DND-41 (cell line): ENCODE data around the gene DHX30.

Source experiments
- ATAC-seq: fragments of 200-7000 bp; cut with Tn5 transposase; 3 replicates; pipeline ENCODE4 v1.9.1; 2021; ENCODE audit warnings: low read depth; ENCODE audit not compliant: insufficient read depth
- DNase-seq: peaks from one replicate; pipeline ENCODE4 v3.0.0-alpha.2; 2020
- H2AFZ ChIP-seq: 2 replicates; pipeline ENCODE4 v1.6.0; 2012; ENCODE audit warnings: low read depth, low read length
- H3K27ac ChIP-seq: 2 replicates; pipeline ENCODE4 v1.5.1; 2012; ENCODE audit warnings: low read length, inconsistent platforms
- H3K27me3 ChIP-seq: fragments of 200-600 bp; sonication (generic); 2 replicates; pipeline ENCODE4 v1.6.0; 2012; ENCODE audit warnings: low read length, mild to moderate bottlenecking, inconsistent platforms; ENCODE audit not compliant: insufficient read depth, poor library complexity
- H3K36me3 ChIP-seq: 2 replicates; pipeline ENCODE4 v1.5.1; 2012; ENCODE audit warnings: low read length, inconsistent platforms; ENCODE audit not compliant: insufficient read depth
- H3K4me1 ChIP-seq: 2 replicates; pipeline ENCODE4 v1.5.1; 2012; ENCODE audit warnings: mild to moderate bottlenecking, low read length; ENCODE audit not compliant: insufficient read depth
- H3K4me2 ChIP-seq: 2 replicates; pipeline ENCODE4 v1.6.0; 2012; ENCODE audit warnings: mild to moderate bottlenecking, moderate library complexity, low read length, inconsistent platforms; ENCODE audit not compliant: insufficient read depth
- H3K4me3 ChIP-seq, 2 experiments: fragments of 200-600 bp in 1 of 2; shearing (Covaris generic) in 1 of 2; 2 replicates each; pipeline ENCODE4 v1.5.1; 2012 to 2016; ENCODE audit warnings: inconsistent platforms in 2 of 2, low read length in 2 of 2, mild to moderate bottlenecking in 2 of 2, low read depth in 1 of 2, moderate library complexity in 1 of 2
- H3K79me2 ChIP-seq: 2 replicates; pipeline ENCODE4 v1.6.0; 2012; ENCODE audit warnings: low read length, inconsistent platforms; ENCODE audit not compliant: insufficient read depth
- H3K9ac ChIP-seq: 2 replicates; pipeline ENCODE4 v1.6.0; 2012; ENCODE audit warnings: low read depth, mild to moderate bottlenecking, inconsistent platforms, low read length, moderate library complexity
- H3K9me3 ChIP-seq: 2 replicates; pipeline ENCODE4 v1.5.1; 2012; ENCODE audit warnings: low read length, moderate library complexity, mild to moderate bottlenecking, inconsistent platforms; ENCODE audit not compliant: insufficient read depth, severe bottlenecking
- H4K20me1 ChIP-seq: 2 replicates; pipeline ENCODE4 v1.6.0; 2012; ENCODE audit warnings: low read length; ENCODE audit not compliant: insufficient read depth
- CTCF ChIP-seq: IDR thresholded peaks from 2 replicates; pipeline ENCODE4 v1.5.1; 2012; ENCODE audit warnings: borderline replicate concordance, low read length, moderate library complexity, mild to moderate bottlenecking; ENCODE audit not compliant: poor library complexity, severe bottlenecking; ENCODE audit errors: extremely low read depth
- EZH2 ChIP-seq: IDR thresholded peaks from 3 replicates; pipeline ENCODE4 v1.6.1; 2012; ENCODE audit warnings: borderline replicate concordance, low read depth, mild to moderate bottlenecking, moderate library complexity, low read length, inconsistent platforms; ENCODE audit not compliant: severe bottlenecking

The DHX30 gene

DNA sequence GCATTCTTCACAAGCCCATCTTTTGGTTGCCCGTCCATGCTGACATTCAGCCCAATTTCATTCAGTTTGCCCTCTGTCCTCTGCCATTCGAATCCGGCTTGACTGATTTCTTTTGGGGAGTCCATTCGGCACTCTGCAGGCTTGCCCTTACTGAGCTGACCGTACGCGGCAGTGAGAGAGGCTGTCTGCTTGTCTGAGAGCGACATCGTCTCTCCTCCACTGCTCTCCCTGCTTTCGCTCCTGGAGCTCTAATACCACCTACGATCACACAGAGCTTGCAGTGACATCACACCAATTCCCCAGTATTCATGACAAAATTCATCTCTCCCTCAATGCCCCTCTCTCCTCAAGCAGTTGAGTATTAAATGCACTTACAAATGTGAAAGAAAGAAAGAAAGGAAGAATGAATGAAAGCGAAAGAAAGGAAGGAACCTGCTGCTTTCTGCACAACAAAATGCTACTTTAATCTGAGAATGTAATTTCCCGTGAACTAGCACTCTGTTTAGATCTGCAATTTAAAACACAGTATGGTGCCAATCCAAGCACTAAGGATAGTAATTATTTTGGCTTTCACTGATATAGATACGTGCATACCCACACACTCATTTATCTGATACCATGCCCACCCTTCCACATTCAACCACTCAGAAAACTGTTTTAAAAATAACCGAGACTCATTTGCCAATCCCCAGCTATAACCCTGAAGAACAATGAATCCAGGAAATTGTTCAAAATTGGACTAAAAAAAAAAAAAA lies 89.5 kb downstream of the DHX30 start:
- Histone ChIP-seq H3K9me3 (no peaks in the 10 kb centered on the region), H3K27ac (no peak overlapping the region), H3K4me1 (no peaks in the 10 kb centered on the region), H4K20me1 (no peaks in the 10 kb centered on the region), H3K36me3 (peaks cover 17% of the 10 kb centered on the region), H3K27me3 (no peaks in the 10 kb centered on the region), H3K79me2 (no peaks in the 10 kb centered on the region), H3K9ac (no peak overlapping the region), H2AFZ (no peak overlapping the region), H3K4me3 (no peak overlapping the region), H3K4me2 (no peak overlapping the region)
- ATAC-seq, result no peak
- TF ChIP-seq CTCF (no peak), EZH2 (no peak)
- DNase-seq, result no peak

GRCh38 chr3:47895241-47895640 lies 92.3 kb downstream of the DHX30 start:
- Histone ChIP-seq H4K20me1 (no peaks in the 10 kb centered on the region), H2AFZ (no peak overlapping the region), H3K9ac (no peak overlapping the region), H3K36me3 (peaks cover 20% of the 10 kb centered on the region), H3K27ac (no peak overlapping the region), H3K4me3 (no peak overlapping the region), H3K4me2 (no peak overlapping the region), H3K9me3 (no peaks in the 10 kb centered on the region), H3K27me3 (no peaks in the 10 kb centered on the region), H3K4me1 (no peaks in the 10 kb centered on the region; the same call in 1 of the 2 replicates), H3K79me2 (no peaks in the 10 kb centered on the region)
- ATAC-seq, result no peak
- TF ChIP-seq EZH2 (no peak), CTCF (no peak)
- DNase-seq, result no peak

GRCh38 chr3:47896736-47897135 lies 93.8 kb downstream of the DHX30 start:
- Histone ChIP-seq H3K9me3 (no peaks in the 10 kb centered on the region), H3K4me1 (no peaks in the 10 kb centered on the region; the same call in 1 of the 2 replicates), H2AFZ (no peak overlapping the region), H3K9ac (no peak overlapping the region), H4K20me1 (no peaks in the 10 kb centered on the region), H3K4me3 (no peak overlapping the region), H3K27me3 (no peaks in the 10 kb centered on the region), H3K36me3 (peaks cover 19% of the 10 kb centered on the region), H3K79me2 (no peaks in the 10 kb centered on the region), H3K4me2 (no peak overlapping the region), H3K27ac (no peak overlapping the region)
- ATAC-seq (no peak), DNase-seq (no peak)
- TF ChIP-seq EZH2 (no peak), CTCF (no peak)
